Measurements from ENCODE around the gene PPFIA1. TPM values are rescaled to one million over a fixed set of nuclear protein-coding genes. Genes with fewer than 3 reads are reported as not detected.

Gene PPFIA1
- total and polyA plus RNA-seq, 2 of the 8 experiments (the other 6 are each of a cell fraction or from before 2014, with no cell fraction given) = 44.3 to 73.5 TPM

GRCh38 chr11:70333261-70333660 is 62.8 kb downstream of the PPFIA1 start:
- H3K4me3 ChIP-seq (ENCODE audit: extremely low read depth in 1 of 4, insufficient read depth in 2 of 4, low read depth in 3 of 4, low read length in 4 of 4) = no peak overlapping the region
- peaks cover 5 to 11% of the 10 kb centered on the region in 2 experiments for H4K20me1 ChIP-seq (replicated peaks in 1 of 2; ENCODE audit: control insufficient read depth in 1 of 2, insufficient read depth in 2 of 2, low read length in 2 of 2)
- no peak overlapping the region for H3K56ac ChIP-seq (replicated peaks; ENCODE audit: insufficient read length, low read depth, low read length)
- 88% methylated on average over 13 of the region's 13 CpGs; no CpG with 5 or more reads in 1 of the 2 experiments for WGBS, 2 experiments (ENCODE audit: extremely low coverage in 1 of 2, insufficient coverage in 1 of 2, insufficient read length in 1 of 2, insufficient replicate concordance in 2 of 2, low coverage in 1 of 2, low lambda C conversion rate in 2 of 2, missing lambda C conversion rate in 1 of 2)
- H3K79me1 ChIP-seq (ENCODE audit: low read depth, low read length) = no peaks in the 10 kb centered on the region
- ChIA-PET CTCF (ENCODE audit: partially characterized antibody) (interaction anchor here (0.6 to 2.9 kb wide), 5 partner anchors 10 to 107 kb away, joined by 3 to 7 read pairs (median 3); no protein-coding TSS in a partner anchor), POLR2A (ENCODE audit: partially characterized antibody) (no interaction called here)
- H2BK120ac ChIP-seq (replicated peaks; ENCODE audit: low read depth, low read length) = no peak overlapping the region
- H4K91ac ChIP-seq (replicated peaks; ENCODE audit: insufficient read length, low read length) = peak overlapping the region; percentile 29
- H2AFZ ChIP-seq (ENCODE audit: low read length) = no peak overlapping the region
- H2BK15ac ChIP-seq (ENCODE audit: low read length) = no peak overlapping the region
- H4K5ac ChIP-seq (ENCODE audit: insufficient read length, low read depth, low read length) = no peak overlapping the region
- FAIRE-seq (no peak), DNase-seq (ENCODE audit: low read depth in 1 of 2, low spot score in 2 of 2) (no peak)
- no peaks in the 10 kb centered on the region for H3K23me2 ChIP-seq (ENCODE audit: low read depth, low read length)
- no peak overlapping the region for H4K8ac ChIP-seq (ENCODE audit: extremely low read depth, insufficient read depth, low read length)
- H3K36me3 ChIP-seq (ENCODE audit: control insufficient read depth in 2 of 4, insufficient read depth in 4 of 4, low read length in 3 of 4) = peaks cover 25 to 87% (median 70%) of the 10 kb centered on the region in 4 experiments
- H3K4ac ChIP-seq (replicated peaks; ENCODE audit: insufficient read length, low read depth, low read length) = no peak overlapping the region
- no peaks in the 10 kb centered on the region for H3K79me2 ChIP-seq (ENCODE audit: control insufficient read depth in 1 of 2, insufficient read depth in 2 of 2, low read length in 2 of 2)
- H2BK20ac ChIP-seq (ENCODE audit: low read length) = no peak overlapping the region
- no peaks in the 10 kb centered on the region for H3K9me3 ChIP-seq (ENCODE audit: insufficient read depth in 2 of 2, low read depth in 1 of 2, low read length in 1 of 2)
- no peak overlapping the region for H3K4me2 ChIP-seq (ENCODE audit: insufficient read depth in 1 of 2, low read depth in 2 of 2, low read length in 2 of 2)
- no peak overlapping the region for H3K14ac ChIP-seq (ENCODE audit: insufficient read length)
- H3K27ac ChIP-seq (ENCODE audit: low read depth, low read length) = no peak overlapping the region
- no peak overlapping the region for H3K23ac ChIP-seq (ENCODE audit: insufficient read length)
- no peak overlapping the region; the same call in 1 of the 2 replicates for H2BK5ac ChIP-seq (ENCODE audit: low read depth, low read length)
- no peak overlapping the region for H3K9ac ChIP-seq (replicated peaks in 1 of 4; ENCODE audit: extremely low read depth in 1 of 4, low read depth in 3 of 4, low read length in 3 of 4)
- no peak overlapping the region for H3K18ac ChIP-seq (ENCODE audit: extremely low read depth, low read length)
- no peaks in the 10 kb centered on the region for H3K4me1 ChIP-seq (replicated peaks in 1 of 4; ENCODE audit: control insufficient read depth in 3 of 4, insufficient read depth in 4 of 4, low read length in 3 of 4)
- H3K27me3 ChIP-seq (replicated peaks in 1 of 4; ENCODE audit: control insufficient read depth in 3 of 4, extremely low read depth in 1 of 4, insufficient read depth in 3 of 4, low read length in 3 of 4) = no peaks in the 10 kb centered on the region
- no peak overlapping the region for H2BK12ac ChIP-seq (ENCODE audit: low read depth, low read length)
- no peak overlapping the region for H2AK5ac ChIP-seq (ENCODE audit: low read depth, low read length)
- TF ChIP-seq ATF2 (IDR thresholded peaks at IDR 0.05; ENCODE audit: low read length) (no peak), BRCA1 (IDR thresholded peaks at IDR 0.05; ENCODE audit: low read depth, low read length) (no peak), ATF3 (IDR thresholded peaks at IDR 0.05; ENCODE audit: insufficient read depth, low read depth, low read length) (no peak), HDAC2 (IDR thresholded peaks at IDR 0.05; ENCODE audit: borderline replicate concordance in 1 of 2, low read depth in 2 of 2, low read length in 2 of 2) (no peak), CBX8 (IDR thresholded peaks at IDR 0.05; ENCODE audit: borderline replicate concordance, low read depth, low read length) (no peak), SUZ12 (IDR thresholded peaks at IDR 0.05; ENCODE audit: low read length) (no peak)

All from H1 (cell line).